Gastrocnemius medialis (tissue), 4 donors: ENCODE results near the gene FAM174B. TPM values are rescaled to one million over a fixed set of nuclear protein-coding genes. Genes with fewer than 3 reads are reported as not detected.
A peak's percentile ranks its signal among the peaks of the same experiment; 100 is the strongest.

ENCODE experiments used
- ATAC-seq, 2 donors: fragments of 150-250 bp; one replicate each; pipeline ENCODE4 v1.9.1; 2016
- DNase-seq, 2 donors: peaks; one replicate each; pipeline ENCODE4 v3.0.0-alpha.2; 2019
- H3K27ac ChIP-seq, 4 donors: fragments of 200-600 bp; sonication (generic); 1 replicate in 1 of 4; 2 replicates in 3 of 4; pipeline ENCODE4 v1.5.1; 2016 to 2018; ENCODE audit warnings: mild to moderate bottlenecking in 2 of 4, moderate library complexity in 1 of 4
- H3K27me3 ChIP-seq, 3 donors: fragments of 200-600 bp; sonication (generic) in 2 of 3; 1 replicate in 1 of 3; 2 replicates in 2 of 3; pipeline versions ENCODE4 v1.5.1 to v1.6.0; 2016 to 2019; ENCODE audit warnings: mild to moderate bottlenecking in 1 of 3, moderate library complexity in 1 of 3
- H3K36me3 ChIP-seq, 2 donors: fragments of 200-600 bp; sonication (generic) in 1 of 2; one replicate each; pipeline ENCODE4 v1.5.1; 2017 to 2018
- H3K4me1 ChIP-seq, 2 donors: fragments of 200-600 bp; sonication (generic) in 1 of 2; one replicate each; pipeline ENCODE4 v1.5.1; 2016 to 2017; ENCODE audit warnings: mild to moderate bottlenecking in 2 of 2
- H3K4me3 ChIP-seq, 4 donors: fragments of 200-600 bp; sonication (generic) in 3 of 4; 1 replicate in 1 of 4; 2 replicates in 3 of 4; pipeline ENCODE4 v1.5.1; 2016 to 2019; ENCODE audit warnings: mild to moderate bottlenecking in 2 of 4
- H3K9me3 ChIP-seq, 3 donors: fragments of 200-600 bp; sonication (generic) in 2 of 3; 1 replicate in 1 of 3; 2 replicates in 2 of 3; pipeline ENCODE4 v1.5.1; 2016 to 2019
- POLR2A ChIP-seq, 2 donors: fragments of 450-650 bp; IDR thresholded peaks; one replicate each; pipeline ENCODE4 v1.6.1; 2017; ENCODE audit warnings: antibody characterized with exemption in 2 of 2, mild to moderate bottlenecking in 2 of 2, moderate library complexity in 2 of 2
- in situ Hi-C, 4 donors: fragments of 200-750 bp; cut with MboI; loops; one replicate each; pipeline versions ENCODE4 v1.15.0 to v1.8.0; 2017; ENCODE audit warnings: low sequenced_read_pairs in 4 of 4
- intact Hi-C: fragments of 100-400 bp; cut with DNase I; formaldehyde crosslinking; loops from one replicate; pipeline ENCODE4 v1.15.1; 2023; ENCODE audit warnings: low total_unique reads
- total RNA-seq, 4 donors: library from RNA; depleted of rRNA; stranded (reverse); fragments of >200 nt; gene quantifications; one replicate each; pipeline versions ENCODE4 v1.1.0 to v1.2.3, GENCODE V29; 2016
- TF ChIP-seq, protein P1 (sequence below), 5 experiments: fragments of 450-650 bp in 3 of 5; fragments of 200-600 bp in 2 of 5; sonication (generic) in 2 of 5; IDR thresholded peaks in 4 of 5; conservative IDR thresholded peaks in 1 of 5; 1 replicate in 4 of 5; 2 replicates in 1 of 5; pipeline ENCODE4 v1.5.1; 2016 to 2019; ENCODE audit warnings: antibody characterized with exemption in 5 of 5, mild to moderate bottlenecking in 3 of 5, moderate library complexity in 3 of 5

The FAM174B gene
- total RNA-seq, 4 donors from 2014 or later: 7.6 to 22.5 (median 11.6) TPM

DNA sequence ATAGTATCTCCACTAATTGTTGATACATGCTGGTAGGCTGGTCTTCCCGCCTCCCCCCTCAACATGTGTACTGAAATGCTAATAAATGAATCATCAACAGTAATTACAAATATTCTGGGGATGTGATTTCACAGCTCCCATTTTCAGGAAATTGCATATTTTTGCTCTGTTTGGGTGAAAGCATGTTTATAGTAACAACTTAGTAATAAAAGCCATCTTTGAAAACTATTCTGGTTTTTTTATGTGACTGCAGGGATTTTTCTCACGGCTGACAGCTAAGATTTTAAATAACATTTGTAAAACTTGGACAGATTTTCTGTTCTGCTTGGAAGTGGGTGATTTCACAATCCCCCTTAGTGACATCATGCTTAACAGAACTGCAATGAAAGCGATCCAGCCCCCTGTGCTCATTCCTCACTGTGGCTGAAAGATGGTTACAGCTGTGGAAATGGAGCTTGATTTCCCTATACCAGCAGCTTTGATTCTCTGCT lies 25.6 kb upstream of the FAM174B start:
- intact Hi-C loops: loop anchor here (5.0 kb wide), 1 partner anchor 64 kb away; no protein-coding TSS in a partner anchor
- TF ChIP-seq, protein P1, sequence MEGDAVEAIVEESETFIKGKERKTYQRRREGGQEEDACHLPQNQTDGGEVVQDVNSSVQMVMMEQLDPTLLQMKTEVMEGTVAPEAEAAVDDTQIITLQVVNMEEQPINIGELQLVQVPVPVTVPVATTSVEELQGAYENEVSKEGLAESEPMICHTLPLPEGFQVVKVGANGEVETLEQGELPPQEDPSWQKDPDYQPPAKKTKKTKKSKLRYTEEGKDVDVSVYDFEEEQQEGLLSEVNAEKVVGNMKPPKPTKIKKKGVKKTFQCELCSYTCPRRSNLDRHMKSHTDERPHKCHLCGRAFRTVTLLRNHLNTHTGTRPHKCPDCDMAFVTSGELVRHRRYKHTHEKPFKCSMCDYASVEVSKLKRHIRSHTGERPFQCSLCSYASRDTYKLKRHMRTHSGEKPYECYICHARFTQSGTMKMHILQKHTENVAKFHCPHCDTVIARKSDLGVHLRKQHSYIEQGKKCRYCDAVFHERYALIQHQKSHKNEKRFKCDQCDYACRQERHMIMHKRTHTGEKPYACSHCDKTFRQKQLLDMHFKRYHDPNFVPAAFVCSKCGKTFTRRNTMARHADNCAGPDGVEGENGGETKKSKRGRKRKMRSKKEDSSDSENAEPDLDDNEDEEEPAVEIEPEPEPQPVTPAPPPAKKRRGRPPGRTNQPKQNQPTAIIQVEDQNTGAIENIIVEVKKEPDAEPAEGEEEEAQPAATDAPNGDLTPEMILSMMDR (IDR thresholded peaks at IDR 0.05 in 4 of 5, conservative IDR thresholded peaks at IDR 0.05 in 1 of 5): no peak
- no peak for TF ChIP-seq POLR2A (IDR thresholded peaks at IDR 0.05)
- in situ Hi-C loops: loop anchor here in 2 of 4 donors (10.0 kb wide), 1 partner anchor 156 kb away; no protein-coding TSS in a partner anchor
- H3K27ac ChIP-seq: peak overlapping the region in 1 of 4 donors; percentile 10
- ATAC-seq (peak; percentile 57 to 69), DNase-seq (peak in 1 of 2 donors; percentile 21)
- H3K4me1 ChIP-seq: no peaks in the 10 kb centered on the region
- no peaks in the 10 kb centered on the region for H3K36me3 ChIP-seq
- H3K9me3 ChIP-seq: no peaks in the 10 kb centered on the region
- no peaks in the 10 kb centered on the region for H3K27me3 ChIP-seq
- H3K4me3 ChIP-seq: no peak overlapping the region

DNA sequence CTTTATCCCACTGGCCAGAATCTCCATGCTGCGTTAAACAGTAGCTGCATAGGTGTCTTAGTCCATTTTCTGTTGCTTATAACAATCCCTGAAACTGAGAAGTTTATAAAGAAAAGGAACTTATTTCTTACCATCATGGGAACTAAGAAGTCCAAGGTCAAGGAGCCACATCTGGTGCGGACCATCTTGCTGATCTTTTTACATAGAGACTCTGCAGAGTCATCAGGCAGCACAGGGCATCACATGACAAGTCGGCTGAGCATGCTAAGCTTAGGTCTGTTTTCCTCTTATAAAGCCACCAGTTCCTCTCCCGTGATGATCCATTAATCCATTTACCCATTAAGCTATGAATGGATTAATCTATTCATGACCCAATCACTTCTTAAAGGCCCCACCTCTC lies 22.4 kb upstream of the FAM174B start:
- TF ChIP-seq POLR2A (IDR thresholded peaks at IDR 0.05): no peak
- TF ChIP-seq, protein P1 (IDR thresholded peaks at IDR 0.05 in 4 of 5, conservative IDR thresholded peaks at IDR 0.05 in 1 of 5): no peak
- H3K9me3 ChIP-seq: no peaks in the 10 kb centered on the region
- H3K27me3 ChIP-seq: no peaks in the 10 kb centered on the region
- H3K4me1 ChIP-seq: no peaks in the 10 kb centered on the region
- H3K27ac ChIP-seq: no peak overlapping the region
- H3K36me3 ChIP-seq: no peaks in the 10 kb centered on the region
- in situ Hi-C loops (loop anchor here in 1 of 4 donors (5.0 kb wide), 1 partner anchor 156 kb away; no protein-coding TSS in a partner anchor), intact Hi-C loops (no loop called here)
- DNase-seq: no peak
- H3K4me3 ChIP-seq: no peak overlapping the region
- ATAC-seq: no peak

DNA sequence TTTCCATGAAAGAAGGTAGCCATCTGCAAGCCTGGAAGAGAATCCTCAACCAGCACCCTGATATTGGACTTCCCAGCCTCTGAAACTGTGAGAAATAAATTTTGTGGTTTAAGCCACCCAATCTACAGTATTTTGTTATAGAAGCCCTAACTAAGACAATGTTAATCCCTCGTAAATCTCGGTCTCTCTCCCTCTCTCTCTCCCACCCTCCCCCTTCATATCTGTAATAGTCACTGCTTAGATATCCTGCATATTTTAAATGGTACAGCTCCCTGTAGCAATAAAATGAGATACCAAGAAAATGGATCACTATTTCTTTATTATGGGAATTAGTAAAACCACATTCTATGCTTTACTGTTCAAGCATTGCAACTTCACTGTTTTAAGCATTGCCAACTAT lies 21.0 kb upstream of the FAM174B start:
- Histone ChIP-seq H3K9me3 (no peaks in the 10 kb centered on the region), H3K27ac (no peak overlapping the region), H3K4me1 (no peaks in the 10 kb centered on the region), H3K4me3 (no peak overlapping the region), H3K36me3 (no peaks in the 10 kb centered on the region), H3K27me3 (no peaks in the 10 kb centered on the region)
- TF ChIP-seq, protein P1 (IDR thresholded peaks at IDR 0.05 in 4 of 5, conservative IDR thresholded peaks at IDR 0.05 in 1 of 5): no peak
- TF ChIP-seq POLR2A (IDR thresholded peaks at IDR 0.05): no peak
- DNase-seq (no peak), ATAC-seq (no peak)
- intact Hi-C loops (no loop called here), in situ Hi-C loops (loop anchor here in 1 of 4 donors (5.0 kb wide), 1 partner anchor 154 kb away; no protein-coding TSS in a partner anchor)

DNA sequence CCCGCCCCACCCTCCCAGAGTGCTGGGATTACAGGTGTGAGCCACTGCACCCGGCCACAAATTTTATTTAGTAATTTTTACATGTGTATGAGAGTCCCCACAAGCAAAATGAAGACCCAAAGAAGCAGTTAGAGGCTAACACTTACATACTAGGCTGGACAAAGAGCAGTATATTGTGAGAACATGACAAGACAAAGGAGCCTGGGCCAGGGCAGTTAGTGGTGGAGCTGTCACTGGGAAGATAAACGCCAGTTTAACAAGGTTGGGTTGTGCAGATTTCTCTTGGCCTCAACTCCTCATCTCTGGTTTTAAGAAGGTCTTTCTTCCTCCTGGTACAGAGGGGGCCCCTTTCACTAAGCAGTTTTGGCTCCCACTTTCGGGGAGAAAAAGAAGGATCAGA lies 19.9 kb upstream of the FAM174B start:
- H3K27ac ChIP-seq: no peak overlapping the region
- intact Hi-C loops: no loop called here
- in situ Hi-C loops: loop anchor here in 1 of 4 donors (5.0 kb wide), 1 partner anchor 153 kb away; no protein-coding TSS in a partner anchor

More for the DNA sequence above, 19.9 kb upstream of the FAM174B start:
- no peaks in the 10 kb centered on the region for H3K36me3 ChIP-seq
- ATAC-seq: no peak
- H3K9me3 ChIP-seq: no peaks in the 10 kb centered on the region
- TF ChIP-seq POLR2A (IDR thresholded peaks at IDR 0.05): no peak
- TF ChIP-seq, protein P1 (IDR thresholded peaks at IDR 0.05 in 4 of 5, conservative IDR thresholded peaks at IDR 0.05 in 1 of 5): no peak
- H3K27me3 ChIP-seq: no peaks in the 10 kb centered on the region
- no peaks in the 10 kb centered on the region for H3K4me1 ChIP-seq
- no peak for DNase-seq
- no peak overlapping the region for H3K4me3 ChIP-seq
